Neuronal stem cell (in vitro differentiated cells): ENCODE measurements around the gene CCDC71L.

Source experiments
- DNase-seq: peaks from one replicate; pipeline ENCODE4 v3.0.0-alpha.2; 2013; ENCODE audit warnings: low spot score
- H2AFZ ChIP-seq: one replicate; pipeline ENCODE4 v1.6.1; 2013; ENCODE audit warnings: mild to moderate bottlenecking, low read length, inconsistent platforms
- H2AK5ac ChIP-seq: 2 replicates; pipeline ENCODE4 v1.6.1; 2013; ENCODE audit warnings: low read depth, mild to moderate bottlenecking, inconsistent platforms, low read length, moderate library complexity, mixed read lengths
- H2BK120ac ChIP-seq: 2 replicates; pipeline ENCODE4 v1.6.1; 2013; ENCODE audit warnings: low read depth, mild to moderate bottlenecking, inconsistent platforms, low read length, moderate library complexity, mixed read lengths
- H2BK12ac ChIP-seq: one replicate; pipeline ENCODE4 v1.6.1; 2013; ENCODE audit warnings: low read length, inconsistent platforms
- H2BK15ac ChIP-seq: 2 replicates; pipeline ENCODE4 v1.6.1; 2013; ENCODE audit warnings: mild to moderate bottlenecking, low read length, inconsistent platforms, mixed read lengths
- H2BK5ac ChIP-seq: one replicate; pipeline ENCODE4 v1.6.1; 2013; ENCODE audit warnings: inconsistent platforms, mild to moderate bottlenecking, low read length, moderate library complexity
- H3K14ac ChIP-seq: one replicate; pipeline ENCODE4 v1.6.1; 2013; ENCODE audit warnings: low read length, inconsistent platforms
- H3K18ac ChIP-seq: 2 replicates; pipeline ENCODE4 v1.6.1; 2013; ENCODE audit warnings: low read length, inconsistent platforms
- H3K23ac ChIP-seq: 2 replicates; pipeline ENCODE4 v1.6.1; 2013; ENCODE audit warnings: low read depth, mild to moderate bottlenecking, mixed read lengths, low read length, inconsistent platforms; ENCODE audit not compliant: poor library complexity
- H3K27ac ChIP-seq: replicated peaks from 3 replicates; pipeline ENCODE4 v1.5.1; 2013; ENCODE audit warnings: low read length, inconsistent platforms
- H3K27me3 ChIP-seq, 3 experiments: 2 replicates each; pipeline ENCODE4 v1.6.1; 2013; ENCODE audit warnings: low read length in 3 of 3, mild to moderate bottlenecking in 2 of 3, inconsistent platforms in 1 of 3, low read depth in 1 of 3, mixed read lengths in 1 of 3, moderate library complexity in 1 of 3; ENCODE audit not compliant: control insufficient read depth in 3 of 3, insufficient read depth in 3 of 3
- H3K36me3 ChIP-seq, 2 donors: replicated peaks in 1 of 2; 2 replicates each; pipeline ENCODE4 v1.6.1; 2013; ENCODE audit warnings: low read length in 2 of 2; ENCODE audit not compliant: control insufficient read depth in 2 of 2, insufficient read depth in 2 of 2
- H3K4ac ChIP-seq: 2 replicates; pipeline ENCODE4 v1.6.1; 2013; ENCODE audit warnings: inconsistent platforms, mild to moderate bottlenecking, low read length, moderate library complexity
- H3K4me1 ChIP-seq, 2 donors: 1 replicate in 1 of 2; 2 replicates in 1 of 2; pipeline ENCODE4 v1.6.1; 2013; ENCODE audit warnings: low read length in 2 of 2, low read depth in 1 of 2; ENCODE audit not compliant: control insufficient read depth in 2 of 2, insufficient read depth in 1 of 2
- H3K4me2 ChIP-seq: one replicate; pipeline ENCODE4 v1.6.1; 2013; ENCODE audit warnings: mild to moderate bottlenecking, low read length, inconsistent platforms; ENCODE audit not compliant: insufficient read depth, poor library complexity, severe bottlenecking
- H3K4me3 ChIP-seq, 2 donors: 2 replicates each; pipeline ENCODE4 v1.5.1; 2013; ENCODE audit warnings: low read length in 2 of 2, mild to moderate bottlenecking in 2 of 2, inconsistent platforms in 1 of 2, moderate library complexity in 1 of 2
- H3K79me1 ChIP-seq: one replicate; pipeline ENCODE4 v1.6.1; 2013; ENCODE audit warnings: low read depth, mild to moderate bottlenecking, inconsistent platforms, low read length, moderate library complexity
- H3K9ac ChIP-seq: one replicate; pipeline ENCODE4 v1.6.1; 2013; ENCODE audit warnings: mild to moderate bottlenecking, low read depth, low read length, inconsistent platforms; ENCODE audit not compliant: poor library complexity
- H3K9me3 ChIP-seq, 2 donors: replicated peaks in 1 of 2; 2 replicates each; pipeline versions ENCODE3 to v1.6.1; 2013; ENCODE audit warnings: low read length in 2 of 2, mild to moderate bottlenecking in 2 of 2, inconsistent platforms in 1 of 2, low read depth in 1 of 2, mixed read lengths in 1 of 2, moderate library complexity in 1 of 2; ENCODE audit not compliant: control insufficient read depth in 2 of 2, insufficient read depth in 1 of 2
- H4K8ac ChIP-seq: one replicate; pipeline ENCODE4 v1.6.1; 2013; ENCODE audit warnings: low read depth, mild to moderate bottlenecking, inconsistent platforms, low read length, moderate library complexity
- H4K91ac ChIP-seq: one replicate; pipeline ENCODE4 v1.6.1; 2013; ENCODE audit warnings: low read length, low read depth, mild to moderate bottlenecking, inconsistent platforms; ENCODE audit not compliant: poor library complexity
- WGBS, 2 donors: extraction: QIAGEN DNeasy Blood & Tissue Kit; methylation state at CpG; one replicate each; pipeline ENCODE4 v1.1.7; 2013; ENCODE audit warnings: missing lambda C conversion rate in 2 of 2, mixed read lengths in 1 of 2; ENCODE audit not compliant: insufficient read length in 2 of 2, insufficient replicate concordance in 1 of 2; ENCODE audit errors: extremely low coverage in 2 of 2; 5-methylcytosine and 5-hydroxymethylcytosine counted together

The CCDC71L gene

GRCh38 chr7:106623853-106624252, 37.1 kb downstream of the CCDC71L start:
- no peak overlapping the region for H3K4me2 ChIP-seq
- no peak overlapping the region for H2BK120ac ChIP-seq
- H3K36me3 ChIP-seq, result no peaks in the 10 kb centered on the region
- no peak overlapping the region for H2AK5ac ChIP-seq
- H3K4me1 ChIP-seq, result no peaks in the 10 kb centered on the region
- no peak overlapping the region for H2BK12ac ChIP-seq
- no peak overlapping the region for H2BK5ac ChIP-seq
- H3K79me1 ChIP-seq, result no peaks in the 10 kb centered on the region
- no peak overlapping the region for H3K4me3 ChIP-seq
- no peak overlapping the region for H4K91ac ChIP-seq
- no peak overlapping the region for H3K9ac ChIP-seq
- H4K8ac ChIP-seq, result no peak overlapping the region
- no peak for DNase-seq
- no peak overlapping the region for H3K27ac ChIP-seq
- H3K9me3 ChIP-seq, result peaks cover 0 to 2% of the 10 kb centered on the region in 2 donors
- no peak overlapping the region for H2BK15ac ChIP-seq
- no peak overlapping the region for H3K18ac ChIP-seq
- H3K4ac ChIP-seq, result no peak overlapping the region
- no peak overlapping the region for H3K23ac ChIP-seq
- peaks cover 0 to 7% (median 0%) of the 10 kb centered on the region in 3 experiments for H3K27me3 ChIP-seq
- no peak overlapping the region for H2AFZ ChIP-seq
- no peak overlapping the region for H3K14ac ChIP-seq

GRCh38 chr7:106623315-106623660, 37.7 kb downstream of the CCDC71L start:
- Histone ChIP-seq H3K4me1 (no peaks in the 10 kb centered on the region), H2BK5ac (no peak overlapping the region), H3K27ac (no peak overlapping the region), H2BK12ac (no peak overlapping the region), H2AK5ac (no peak overlapping the region), H4K91ac (no peak overlapping the region), H3K36me3 (no peaks in the 10 kb centered on the region), H3K9me3 (peaks cover 0 to 2% of the 10 kb centered on the region in 2 donors), H3K4ac (no peak overlapping the region), H3K4me3 (no peak overlapping the region), H3K27me3 (peaks cover 0 to 7% (median 0%) of the 10 kb centered on the region in 3 experiments), H3K23ac (no peak overlapping the region), H4K8ac (no peak overlapping the region), H3K4me2 (no peak overlapping the region), H3K79me1 (no peaks in the 10 kb centered on the region), H3K18ac (no peak overlapping the region), H3K9ac (no peak overlapping the region), H2BK15ac (no peak overlapping the region), H3K14ac (no peak overlapping the region), H2AFZ (no peak overlapping the region), H2BK120ac (no peak overlapping the region)
- WGBS, 2 donors, result 60% methylated on average over 1 of the region's 2 CpGs; no CpG with 5 or more reads in 1 of the 2 donors
- DNase-seq, result no peak

GRCh38 chr7:106622654-106623314, 38.2 kb downstream of the CCDC71L start:
- Histone ChIP-seq H2AFZ (no peak overlapping the region), H3K4me3 (no peak overlapping the region), H4K91ac (no peak overlapping the region), H3K27me3 (peaks cover 0 to 7% (median 0%) of the 10 kb centered on the region in 3 experiments), H2BK15ac (no peak overlapping the region), H3K79me1 (no peaks in the 10 kb centered on the region), H2BK5ac (no peak overlapping the region), H3K27ac (no peak overlapping the region), H3K14ac (no peak overlapping the region), H2AK5ac (no peak overlapping the region), H3K4me1 (no peaks in the 10 kb centered on the region), H3K4ac (no peak overlapping the region), H3K9me3 (peaks cover 0 to 2% of the 10 kb centered on the region in 2 donors), H3K18ac (no peak overlapping the region), H3K23ac (no peak overlapping the region), H3K4me2 (no peak overlapping the region), H2BK12ac (no peak overlapping the region), H2BK120ac (no peak overlapping the region), H3K36me3 (no peaks in the 10 kb centered on the region), H4K8ac (no peak overlapping the region), H3K9ac (no peak overlapping the region)
- WGBS, 2 donors, result no CpG with 5 or more reads among the region's 1 CpG
- no peak for DNase-seq

- Histone ChIP-seq H3K27me3 (no peaks in the 10 kb centered on the region), H3K9ac (no peak overlapping the region), H2BK120ac (no peak overlapping the region), H4K91ac (no peak overlapping the region), H2AFZ (no peak overlapping the region), H3K4me1 (no peaks in the 10 kb centered on the region), H2BK5ac (no peak overlapping the region), H3K18ac (no peak overlapping the region), H3K23ac (no peak overlapping the region), H3K27ac (no peak overlapping the region), H4K8ac (no peak overlapping the region), H3K4me2 (no peak overlapping the region), H2BK15ac (no peak overlapping the region), H2AK5ac (no peak overlapping the region), H3K14ac (no peak overlapping the region), H3K4me3 (no peak overlapping the region), H3K9me3 (peaks cover 0 to 2% of the 10 kb centered on the region in 2 donors), H3K79me1 (no peaks in the 10 kb centered on the region), H2BK12ac (no peak overlapping the region), H3K4ac (no peak overlapping the region), H3K36me3 (no peaks in the 10 kb centered on the region)
- no peak for DNase-seq
- WGBS, 2 donors, result no CpG with 5 or more reads among the region's 4 CpGs
Measured at GRCh38 chr7:106621393-106622132, 39.4 kb downstream of the CCDC71L start.
